ENCODE data around the gene TMEM115. TPM values are rescaled to one million over a fixed set of nuclear protein-coding genes. Genes with fewer than 3 reads are reported as not detected.

The TMEM115 gene
- total RNA-seq, 1 donor from 2014 or later = 82.5 TPM

GRCh38 chr3:50382722-50383121, 23.4 kb upstream of the TMEM115 start:
- no peak for TF ChIP-seq CTCF (IDR thresholded peaks at IDR 0.05; ENCODE audit: insufficient read depth, low read length, poor library complexity, severe bottlenecking)
- no peak for DNase-seq (ENCODE audit: low read depth)
- H3K4me3 ChIP-seq (ENCODE audit: low read depth, low read length) = no peak overlapping the region
- peaks cover 70% of the 10 kb centered on the region for H3K27me3 ChIP-seq (ENCODE audit: control insufficient read depth, insufficient read depth, low read length)
- H3K36me3 ChIP-seq (ENCODE audit: control insufficient read depth, insufficient read depth, low read length) = no peaks in the 10 kb centered on the region

DNA sequence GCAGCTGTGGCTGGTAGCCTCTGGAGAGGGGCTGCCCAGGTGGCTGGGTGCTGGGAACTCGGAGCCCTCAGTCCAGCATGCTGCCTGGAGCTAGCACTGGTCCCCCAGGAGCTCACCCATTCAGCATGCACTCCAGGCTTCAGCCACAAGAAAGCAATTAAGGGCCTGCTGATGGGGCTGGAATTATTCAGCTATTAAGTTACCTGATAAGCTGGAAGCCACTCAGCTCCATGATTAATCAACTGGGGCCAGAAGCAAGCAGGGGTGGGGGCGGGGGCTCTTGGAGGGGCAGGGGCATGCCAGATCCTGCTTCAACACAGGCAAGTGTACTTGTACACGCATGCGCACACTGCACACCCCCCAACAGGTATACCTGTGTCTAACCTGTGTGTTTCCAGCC, 22.1 kb upstream of the TMEM115 start:
- TF ChIP-seq CTCF (IDR thresholded peaks at IDR 0.05; ENCODE audit: insufficient read depth, low read length, poor library complexity, severe bottlenecking) = no peak
- no peak for DNase-seq (ENCODE audit: low read depth)
- H3K36me3 ChIP-seq (ENCODE audit: control insufficient read depth, insufficient read depth, low read length) = no peaks in the 10 kb centered on the region
- peaks cover 57% of the 10 kb centered on the region for H3K27me3 ChIP-seq (ENCODE audit: control insufficient read depth, insufficient read depth, low read length)
- H3K4me3 ChIP-seq (ENCODE audit: low read depth, low read length) = no peak overlapping the region

GRCh38 chr3:50380405-50381085, 21.2 kb upstream of the TMEM115 start:
- TF ChIP-seq CTCF (IDR thresholded peaks at IDR 0.05; ENCODE audit: insufficient read depth, low read length, poor library complexity, severe bottlenecking) = no peak
- no peak for DNase-seq (ENCODE audit: low read depth)
- Histone ChIP-seq H3K4me3 (ENCODE audit: low read depth, low read length) (no peak overlapping the region), H3K36me3 (ENCODE audit: control insufficient read depth, insufficient read depth, low read length) (no peaks in the 10 kb centered on the region), H3K27me3 (ENCODE audit: control insufficient read depth, insufficient read depth, low read length) (peaks cover 53% of the 10 kb centered on the region)

- TF ChIP-seq CTCF (IDR thresholded peaks at IDR 0.05; ENCODE audit: insufficient read depth, low read length, poor library complexity, severe bottlenecking) = no peak
- Histone ChIP-seq H3K4me3 (ENCODE audit: low read depth, low read length) (no peak overlapping the region), H3K36me3 (ENCODE audit: control insufficient read depth, insufficient read depth, low read length) (no peaks in the 10 kb centered on the region), H3K27me3 (ENCODE audit: control insufficient read depth, insufficient read depth, low read length) (peaks cover 47% of the 10 kb centered on the region)
- DNase-seq (ENCODE audit: low read depth) = no peak
Measured at GRCh38 chr3:50378757-50379156, 19.4 kb upstream of the TMEM115 start.

DNA sequence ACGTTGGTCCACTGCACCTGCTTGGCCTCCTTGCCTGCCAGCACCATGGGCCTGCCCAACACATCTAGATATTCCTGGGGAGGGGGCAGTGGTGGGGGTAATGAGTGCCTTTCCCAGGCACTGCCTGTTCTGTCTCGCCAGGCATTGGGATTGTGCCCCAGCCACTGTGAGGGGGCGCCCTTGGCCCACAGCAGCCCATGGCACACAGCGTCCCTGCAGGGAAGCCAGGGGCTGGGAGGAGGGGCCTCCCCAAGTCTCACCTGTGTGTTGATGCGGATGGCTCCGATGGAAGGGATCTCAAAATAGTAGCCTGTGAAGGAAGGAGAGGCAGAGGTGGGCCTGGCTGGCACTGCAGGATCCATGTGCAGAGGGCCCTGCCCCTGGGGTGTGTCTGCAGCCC, 18.7 kb upstream of the TMEM115 start:
- Histone ChIP-seq H3K4me3 (ENCODE audit: low read depth, low read length) (no peak overlapping the region), H3K27me3 (ENCODE audit: control insufficient read depth, insufficient read depth, low read length) (peaks cover 39% of the 10 kb centered on the region), H3K36me3 (ENCODE audit: control insufficient read depth, insufficient read depth, low read length) (no peaks in the 10 kb centered on the region)
- TF ChIP-seq CTCF (IDR thresholded peaks at IDR 0.05; ENCODE audit: insufficient read depth, low read length, poor library complexity, severe bottlenecking) = no peak
- DNase-seq (ENCODE audit: low read depth) = no peak

Measured in kidney epithelial cell (primary cell).